GM19193 (cell line): ENCODE results near the gene CARHSP1.

ENCODE experiments used
- POLR2A ChIP-seq: IDR thresholded peaks from 4 replicates; pipeline ENCODE4 v1.6.1; 2011; ENCODE audit not compliant: insufficient read depth, insufficient read length; ENCODE audit errors: extremely low read depth

The CARHSP1 gene

DNA sequence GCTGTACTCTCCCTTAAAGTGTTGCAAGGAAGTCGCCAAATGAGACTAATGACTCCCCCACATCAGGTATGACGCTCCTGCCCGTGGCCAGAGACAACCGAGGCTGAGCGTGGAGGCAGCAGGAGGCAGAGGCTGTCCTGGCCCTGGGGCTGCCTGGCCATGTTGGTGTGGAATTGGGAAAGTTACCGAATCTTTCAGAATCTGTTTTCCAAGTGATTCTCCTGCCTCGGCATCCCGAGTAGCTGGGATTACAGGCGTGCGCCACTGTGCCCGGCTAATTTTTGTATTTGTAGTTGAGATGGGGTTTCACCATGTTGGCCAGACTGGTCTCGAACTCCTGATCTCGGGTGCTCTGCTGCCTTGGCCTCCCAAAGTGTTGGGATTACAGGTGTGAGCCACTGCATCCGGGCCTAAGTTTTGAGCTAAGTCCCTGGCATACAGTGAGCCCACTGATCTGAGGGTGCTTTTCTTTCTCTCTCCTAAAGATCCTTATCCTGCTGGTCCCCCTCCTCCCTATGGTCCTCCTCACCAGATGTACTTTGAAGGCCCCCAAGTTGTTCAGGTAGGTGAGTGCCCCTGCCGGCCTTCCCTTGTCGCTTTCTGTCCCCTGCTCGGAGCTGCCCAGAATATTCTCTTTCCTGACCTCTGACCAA lies 14.0 kb upstream of the CARHSP1 start:
- TF ChIP-seq POLR2A, result no peak

DNA sequence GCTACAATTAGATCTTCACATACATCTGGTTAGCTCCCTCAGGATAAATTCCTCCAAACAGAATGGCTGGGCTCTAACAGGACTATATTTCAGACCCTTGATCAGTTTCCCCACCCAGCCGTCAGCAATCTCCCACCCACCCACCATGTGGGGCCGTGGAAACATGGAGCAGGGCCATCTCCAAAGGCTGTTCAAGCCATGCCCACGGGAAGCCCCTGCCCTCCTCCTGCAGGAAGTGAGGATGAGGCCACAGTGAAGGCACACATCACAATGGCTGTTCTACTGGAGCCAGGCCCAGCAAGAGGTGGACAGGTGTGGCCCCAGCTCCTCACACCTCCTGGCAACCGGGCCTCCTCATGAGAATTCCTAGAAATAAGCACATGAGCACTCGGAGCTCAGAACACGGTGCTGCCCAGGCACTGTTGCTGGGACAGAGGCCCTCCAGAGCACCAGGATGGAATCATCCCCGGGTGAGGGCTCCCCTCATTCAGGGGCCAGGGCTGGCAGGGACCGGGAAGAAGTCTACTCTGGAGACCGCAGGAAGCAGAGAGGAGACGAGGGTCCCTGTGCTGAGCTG lies 13.3 kb upstream of the CARHSP1 start, which contains the start of gene LITAFD:
TSS of gene LITAFD (plus strand) at position 311 of the 577 bp plus-strand sequence. CDS start 2,005 bp downstream, outside the sequence.
- TF ChIP-seq POLR2A, result no peak

DNA sequence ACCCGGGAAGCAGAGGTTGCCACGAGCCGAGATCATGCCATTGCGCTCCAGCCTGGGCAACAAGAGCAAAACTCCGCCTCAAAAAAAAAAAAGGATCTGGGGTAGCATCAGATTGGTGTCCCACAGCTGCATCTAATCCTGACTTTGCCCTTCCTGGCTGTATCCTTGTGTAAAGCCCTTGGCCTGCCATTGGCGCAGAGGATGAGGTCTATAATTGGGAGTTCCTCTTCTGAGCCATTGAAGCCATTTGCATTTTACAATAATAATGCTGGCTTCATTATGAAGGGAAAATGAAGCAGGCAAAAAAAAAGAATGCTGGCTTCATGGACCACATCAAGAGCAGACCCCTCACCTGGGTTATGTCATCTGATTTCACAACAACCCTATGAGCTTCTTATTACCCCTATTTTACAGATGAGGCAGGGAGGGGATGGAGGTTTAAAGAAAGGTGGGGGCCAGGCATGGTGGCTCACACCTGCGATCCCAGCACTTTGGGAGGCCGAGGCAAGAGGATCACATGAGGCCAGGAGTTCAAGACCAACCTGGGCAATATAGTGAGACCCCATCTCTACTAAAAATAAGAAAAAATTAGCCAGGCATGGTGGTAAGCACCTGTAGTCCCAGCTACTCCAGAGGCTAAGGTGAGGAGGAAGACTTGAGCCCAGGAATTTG lies 12.2 kb upstream of the CARHSP1 start:
- TF ChIP-seq POLR2A, result no peak

DNA sequence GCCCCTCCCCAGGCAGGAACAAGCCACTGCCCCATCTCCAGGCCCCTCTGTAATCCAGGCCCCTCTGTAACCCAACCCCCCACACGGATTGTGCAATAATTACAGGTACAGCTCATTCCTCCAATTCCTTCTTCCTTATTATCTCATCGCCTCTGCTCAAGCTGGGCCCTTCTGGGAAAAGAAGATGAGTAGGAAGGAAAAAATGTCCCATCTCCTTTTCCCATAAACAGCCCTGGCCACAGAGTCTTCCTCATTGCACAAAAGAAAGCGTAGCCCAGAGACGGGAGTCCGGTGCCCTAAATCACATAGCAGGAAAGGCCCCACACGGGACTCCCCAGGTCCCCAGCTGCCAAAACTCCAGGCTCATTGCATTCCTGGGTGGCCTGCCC lies 9.7 kb upstream of the CARHSP1 start:
- TF ChIP-seq POLR2A, result no peak

DNA sequence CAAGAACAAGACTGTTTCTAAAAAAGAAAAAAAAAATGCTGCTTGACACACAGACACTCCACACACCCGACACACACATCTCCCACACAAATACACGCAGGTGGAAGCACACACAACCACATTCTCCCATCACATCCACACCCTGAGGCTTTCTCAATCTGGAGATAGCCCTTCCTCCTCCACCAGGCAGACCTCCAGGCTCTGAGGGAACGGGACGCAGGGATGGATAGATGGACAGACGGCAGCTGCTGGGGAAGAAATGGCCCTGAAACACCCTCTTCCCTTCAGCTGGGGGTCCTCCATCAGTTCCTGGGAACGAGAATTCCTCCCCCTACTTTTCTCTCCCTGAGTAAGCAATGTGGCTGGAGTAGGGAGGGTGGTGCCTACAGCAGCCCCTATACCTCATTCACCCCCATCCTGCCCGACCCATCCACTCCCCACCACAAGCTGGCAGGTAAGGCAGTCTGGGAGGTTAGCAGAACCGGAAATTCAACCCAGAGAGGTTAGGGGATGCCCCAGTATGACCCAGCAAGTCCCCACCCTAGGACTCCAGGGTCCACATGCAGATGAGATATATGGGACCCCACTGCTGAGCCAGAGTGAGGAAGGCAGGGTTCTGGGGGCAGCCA lies 9.2 kb upstream of the CARHSP1 start:
- TF ChIP-seq POLR2A, result no peak

DNA sequence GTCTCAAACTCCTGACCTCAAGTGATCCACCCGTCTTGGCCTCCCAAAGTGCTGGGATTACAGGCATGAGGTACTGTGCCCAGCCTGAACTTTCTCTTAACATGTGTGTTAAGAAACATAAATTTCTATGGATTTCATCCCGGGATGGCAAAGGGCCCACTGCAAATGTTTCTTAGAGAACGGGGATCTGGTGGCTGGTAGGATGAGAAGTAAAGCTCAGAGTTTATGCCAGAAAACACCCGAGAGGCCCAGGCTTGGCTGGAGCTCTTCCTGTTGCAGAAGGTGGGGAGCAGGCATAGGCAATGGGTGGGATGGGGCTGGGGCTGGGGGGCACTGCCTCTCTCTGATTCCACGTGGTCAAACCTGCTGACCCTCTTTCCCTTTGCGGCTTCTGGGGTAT lies 5.6 kb upstream of the CARHSP1 start:
- no peak for TF ChIP-seq POLR2A

DNA sequence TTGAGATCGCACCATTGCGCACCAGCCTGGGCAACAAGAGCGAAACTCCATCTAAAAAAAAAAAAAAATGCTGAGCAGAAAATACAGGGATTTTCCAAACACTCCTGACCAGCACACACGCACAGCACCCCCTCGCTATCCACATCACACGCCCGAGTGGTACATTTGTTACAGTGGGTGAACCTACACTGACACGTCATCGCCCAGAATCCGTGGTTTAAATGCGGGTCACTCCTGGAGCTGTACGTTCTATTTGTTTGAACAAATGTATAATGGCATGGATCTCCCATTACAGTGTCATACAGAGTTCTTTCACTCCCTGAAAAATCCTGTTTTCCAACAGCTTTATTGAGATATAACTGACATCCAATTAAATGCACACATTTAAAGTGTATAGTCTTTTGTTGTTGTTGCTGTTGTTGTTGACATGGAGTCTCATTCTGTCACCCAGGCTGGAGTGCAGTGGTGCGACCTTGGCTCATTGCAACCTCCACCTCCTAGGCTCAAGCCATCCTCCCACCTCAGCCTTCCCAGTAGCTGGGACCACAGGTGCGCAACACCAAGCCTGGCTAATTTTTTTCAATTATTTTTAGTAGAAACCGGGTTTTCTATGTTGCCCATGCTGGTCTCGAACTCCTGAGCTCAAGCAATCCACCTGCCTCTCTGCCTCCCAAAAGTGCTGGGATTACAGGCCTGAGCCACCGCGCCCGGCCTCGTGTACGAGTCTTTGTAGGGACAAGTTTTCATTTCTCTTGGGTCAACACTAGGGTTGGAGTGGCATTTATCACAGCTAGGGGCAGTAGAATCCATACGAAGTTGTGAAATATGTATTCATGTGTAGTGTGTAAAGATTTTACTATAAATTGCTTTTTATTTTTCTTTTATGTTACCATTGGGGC lies 4.4 kb upstream of the CARHSP1 start:
- no peak for TF ChIP-seq POLR2A

DNA sequence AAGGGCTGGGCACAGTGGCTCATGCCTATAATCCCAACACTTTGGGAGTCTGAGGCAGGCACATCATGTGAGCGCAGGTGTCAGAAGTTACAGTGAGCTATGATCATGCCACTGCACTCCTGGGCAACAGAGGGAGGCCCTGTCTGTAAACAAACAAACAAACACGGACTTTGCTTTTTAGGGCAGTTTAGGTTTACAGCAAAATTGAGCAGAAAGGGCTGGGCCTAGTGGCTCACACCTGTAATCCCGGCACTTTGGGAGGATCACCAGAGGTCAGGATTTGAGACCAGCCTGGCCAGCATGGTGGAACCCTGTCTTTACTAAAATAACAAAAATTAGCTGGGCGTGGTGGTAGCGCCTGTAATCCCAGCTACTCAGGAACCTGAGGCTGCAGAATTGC lies 3.3 kb upstream of the CARHSP1 start:
- TF ChIP-seq POLR2A, result no peak

DNA sequence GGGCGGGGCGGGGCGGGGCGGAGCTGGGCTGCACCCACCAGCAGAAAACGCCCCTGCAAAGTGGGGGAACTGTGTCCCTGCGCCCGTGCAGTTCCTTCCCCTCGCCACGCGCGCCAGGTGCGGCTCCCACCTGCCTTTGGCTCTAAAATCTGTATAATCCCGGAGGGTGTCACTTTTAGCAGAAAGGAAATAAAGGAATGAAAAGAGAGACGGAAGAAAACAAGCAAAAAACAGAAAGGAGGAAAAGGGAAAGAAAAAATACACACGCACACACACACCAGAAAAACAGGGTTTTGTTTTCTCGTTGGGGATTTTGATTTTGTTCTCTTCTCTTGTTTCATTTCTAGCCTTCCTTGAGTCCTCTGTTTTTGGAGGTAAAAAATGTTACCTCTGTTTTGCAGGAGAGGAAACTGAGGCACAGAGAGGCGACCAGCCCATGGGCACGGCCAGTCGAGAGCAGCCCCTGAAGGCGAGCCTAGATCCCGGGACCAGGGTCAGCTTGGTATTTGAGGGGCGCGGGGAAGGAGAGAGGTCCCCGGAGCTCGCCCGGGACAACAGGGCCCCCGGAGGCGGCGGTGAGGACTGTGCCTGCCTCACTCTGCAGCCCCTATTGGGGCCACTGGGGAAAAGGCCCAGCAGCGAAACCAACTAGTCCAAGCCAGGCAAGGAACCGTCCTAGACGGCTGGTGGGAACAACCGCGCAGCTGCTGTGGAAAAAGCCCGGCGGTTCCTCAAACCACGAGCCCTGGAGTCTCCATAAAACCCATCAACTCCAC lies 594 bp upstream of the CARHSP1 start:
- TF ChIP-seq POLR2A, result no peak

DNA sequence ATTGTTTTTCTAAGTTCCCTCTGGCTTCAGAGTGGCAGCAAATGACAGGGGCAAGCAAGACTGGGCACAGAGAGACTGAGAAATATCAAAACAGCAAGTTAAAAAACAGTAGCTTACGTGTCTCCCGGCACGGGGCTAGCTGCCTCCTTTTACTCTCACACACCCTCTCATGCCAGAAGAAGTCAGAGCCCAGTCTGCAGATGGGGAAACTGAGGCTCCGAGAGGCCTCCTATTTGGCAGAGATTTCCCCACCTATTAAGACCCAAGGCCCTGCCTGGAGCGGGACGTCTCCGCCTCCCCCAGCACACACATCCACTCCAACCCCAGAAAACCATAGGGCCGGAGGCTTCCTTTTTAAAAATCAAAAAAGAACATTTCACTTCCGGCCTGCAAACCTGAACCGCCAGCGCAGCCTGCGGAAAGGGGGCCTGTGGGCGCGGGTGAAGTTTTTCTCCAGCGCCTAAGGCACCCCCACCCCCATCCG lies 832 bp downstream of the CARHSP1 start:
- no peak for TF ChIP-seq POLR2A

DNA sequence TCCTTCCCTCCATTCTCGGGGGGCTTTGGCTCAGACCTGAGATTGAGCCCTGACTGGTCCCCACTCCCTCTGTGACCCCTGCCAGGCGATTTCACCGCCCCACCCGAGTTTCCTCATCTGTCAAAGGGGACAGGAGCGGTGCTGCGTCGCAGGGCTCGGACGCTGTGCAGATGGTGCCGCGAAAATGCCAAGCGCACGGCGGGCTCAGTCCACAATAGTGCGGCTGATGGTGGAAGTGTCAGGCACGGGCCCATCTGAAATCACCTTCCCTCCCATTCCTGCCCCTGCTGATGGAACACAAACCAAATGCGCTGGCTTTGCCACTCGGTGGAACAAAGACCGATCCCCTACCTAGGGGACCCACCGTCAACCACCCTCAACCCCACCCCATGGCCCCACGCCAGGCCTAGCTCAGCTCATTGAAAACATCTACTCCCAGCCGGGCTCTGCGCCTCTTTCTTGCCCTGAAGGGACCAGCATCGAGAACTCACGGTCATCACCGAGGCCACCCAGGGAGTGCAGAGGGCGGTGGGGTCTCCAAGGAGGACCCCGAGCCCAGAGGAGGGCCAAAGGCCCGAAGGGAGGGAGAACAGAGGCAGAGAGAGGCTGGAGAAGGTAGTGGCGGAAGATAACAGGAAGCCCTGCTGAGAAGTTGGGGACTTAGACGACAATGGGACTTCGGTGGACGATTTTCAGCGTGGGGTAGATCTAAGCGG lies 1.4 kb downstream of the CARHSP1 start:
- TF ChIP-seq POLR2A, result no peak

DNA sequence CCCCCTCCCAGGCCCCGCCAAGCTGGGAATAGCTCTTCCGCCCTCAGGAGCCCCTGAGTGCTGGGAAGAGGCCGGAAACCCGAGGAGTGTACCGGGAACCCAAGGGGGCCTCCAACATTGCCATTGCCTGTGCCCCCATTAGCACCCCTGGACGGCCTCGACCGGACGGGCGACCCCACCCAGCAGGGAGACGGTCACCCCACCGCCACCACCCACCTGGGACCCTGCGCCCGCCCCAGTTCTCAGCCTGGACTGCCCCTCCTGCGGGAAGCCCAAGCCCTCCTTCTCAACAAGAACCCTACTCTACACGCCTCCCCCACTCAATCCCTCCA lies 2.0 kb downstream of the CARHSP1 start:
- TF ChIP-seq POLR2A, result no peak

DNA sequence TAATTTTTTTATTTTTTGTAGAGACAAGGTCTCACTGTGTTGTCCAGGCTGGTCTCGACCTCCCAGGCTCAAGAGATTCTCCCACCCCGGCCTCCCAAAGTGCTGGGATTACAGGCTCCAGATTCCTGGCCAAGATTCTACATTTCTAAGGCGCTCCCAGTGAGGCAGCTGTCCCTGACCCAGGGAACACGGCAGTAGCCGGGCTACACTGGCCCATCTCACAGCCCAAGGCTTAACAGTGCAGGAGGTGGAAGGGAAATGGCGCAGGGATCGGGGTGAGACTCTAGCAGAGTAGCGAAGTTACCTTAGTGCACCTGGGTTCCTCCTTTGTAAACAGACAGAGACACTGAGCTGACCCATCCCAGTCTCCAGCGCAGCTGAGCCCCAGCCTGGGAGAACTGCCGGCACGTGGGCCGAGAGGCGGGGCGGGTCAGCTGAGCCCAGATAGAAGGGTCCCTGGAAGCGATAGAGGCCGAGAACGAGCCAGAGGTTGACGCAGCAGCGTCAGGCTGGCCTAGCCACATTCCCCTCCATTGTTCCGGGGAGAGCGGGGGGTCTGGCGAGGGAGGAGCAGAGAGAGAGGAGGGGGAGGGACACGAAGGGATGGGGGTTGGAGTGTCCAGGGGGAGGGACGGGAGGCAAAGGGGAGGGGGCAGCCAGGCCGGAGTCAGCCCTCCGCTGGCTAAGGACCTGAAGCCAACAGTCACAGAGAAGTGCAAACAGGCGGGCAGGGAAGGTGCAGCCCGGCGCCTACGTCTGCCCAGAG lies 2.5 kb downstream of the CARHSP1 start:
- TF ChIP-seq POLR2A, result no peak

DNA sequence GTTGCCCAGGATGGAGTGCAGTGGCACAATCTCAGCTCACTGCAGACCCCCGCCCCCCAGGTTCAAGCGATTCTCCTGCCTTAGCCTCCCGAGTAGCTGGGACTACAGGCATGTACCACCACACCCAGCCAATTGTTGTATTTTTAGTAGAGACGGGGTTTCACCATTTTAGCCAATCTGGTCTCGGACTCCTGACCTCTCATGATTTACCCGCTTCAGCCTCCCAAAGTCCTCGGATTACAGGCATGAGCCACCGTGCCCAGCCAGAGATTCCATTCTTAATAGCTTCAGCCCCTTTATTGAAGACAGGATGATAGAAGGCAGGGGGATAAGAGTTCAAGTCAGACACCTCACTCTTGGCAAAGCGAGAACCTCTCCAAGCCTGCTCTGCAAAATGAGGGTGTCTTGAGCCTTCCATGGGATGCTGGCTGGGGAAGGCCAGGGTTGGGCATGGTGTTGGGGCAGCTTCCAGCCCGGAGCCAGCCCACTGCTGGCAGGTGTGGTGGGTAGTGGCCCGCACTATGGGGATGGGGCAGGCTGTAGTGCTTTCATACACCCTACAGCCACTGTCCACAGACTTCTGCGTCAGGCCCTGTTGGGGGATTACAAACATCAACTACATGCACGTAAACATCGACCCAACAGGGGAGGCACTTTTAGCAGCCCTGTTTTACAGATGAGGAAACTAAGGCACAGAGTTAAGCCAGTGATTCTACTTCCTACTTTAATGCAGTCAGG lies 3.5 kb downstream of the CARHSP1 start:
- TF ChIP-seq POLR2A, result no peak
